ENCODE results near the gene VAV3. TPM values are rescaled to one million over a fixed set of nuclear protein-coding genes. Genes with fewer than 3 reads are reported as not detected.

The VAV3 gene
- total and polyA plus RNA-seq, 2 of the 13 experiments (the other 11 are each of a cell fraction or from before 2014, with no cell fraction given) = 15.9 to 29.8 TPM

DNA sequence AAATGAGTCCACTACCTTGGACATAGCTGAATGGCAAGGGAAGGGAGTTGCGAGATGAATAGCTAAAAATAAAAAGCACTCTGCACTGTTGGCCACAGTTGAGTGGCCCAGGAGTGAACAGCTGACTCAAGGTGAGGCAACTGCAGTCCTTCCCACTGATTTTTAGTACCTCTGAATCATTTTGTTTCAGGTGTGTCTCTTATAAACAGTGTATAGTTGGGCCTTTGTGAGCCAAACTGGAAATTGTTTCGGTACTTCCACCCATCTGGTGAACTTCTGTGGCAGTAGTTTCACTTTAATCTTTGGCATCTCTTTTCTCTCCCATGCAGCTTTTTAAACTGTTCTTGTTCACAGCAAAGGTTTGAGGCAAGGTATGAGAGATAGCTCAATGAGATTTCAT lies 122.7 kb downstream of the VAV3 start:
- no peak for FAIRE-seq
- no peaks in the 10 kb centered on the region for H3K79me2 ChIP-seq (ENCODE audit: insufficient read depth, low read length)
- H3K36me3 ChIP-seq (replicated peaks in 1 of 2; ENCODE audit: control insufficient read depth in 1 of 2, insufficient read depth in 2 of 2, low read length in 2 of 2) = no peaks in the 10 kb centered on the region
- in situ Hi-C loops (cut with HindIII; ENCODE audit: extremely low pct_ligation_motif_present, low pct_unique_long_range_greater_than_20kb) = no loop called here
- DNase-seq (ENCODE audit: low spot score) = no peak
- CTCF ChIA-PET (ENCODE audit: low intra/inter-chr PET ratio, low total read pairs) = no interaction called here
- no peak overlapping the region for H2AFZ ChIP-seq (ENCODE audit: low read length)
- no peak for ATAC-seq
- POLR2A ChIA-PET = no interaction called here
- BruUV-seq (replicated peaks) = no TSS peak
- H3K9ac ChIP-seq (ENCODE audit: insufficient read depth, low read depth, low read length) = no peak overlapping the region
- no peak overlapping the region for H3K4me2 ChIP-seq (ENCODE audit: low read depth, low read length)
- H3K27ac ChIP-seq (ENCODE audit: extremely low read length, insufficient read depth, low read length) = no peak overlapping the region
- intact Hi-C loops (cut with micrococcal nuclease; ENCODE audit: unreplicated experiment) = no loop called here
- no peaks in the 10 kb centered on the region for H3K27me3 ChIP-seq (ENCODE audit: control insufficient read depth in 1 of 2, insufficient read depth in 2 of 2, low read length in 2 of 2)
- no peak for TF ChIP-seq ZNF775 (CRISPR knock-in tag; IDR thresholded peaks at IDR 0.05; ENCODE audit: borderline replicate concordance)
- no peak for TF ChIP-seq ZNF253 (CRISPR knock-in tag; IDR thresholded peaks at IDR 0.05; ENCODE audit: borderline replicate concordance)
- TF ChIP-seq RAD21 (CRISPR knock-in tag; IDR thresholded peaks at IDR 0.05) = no peak
- TF ChIP-seq, protein P1, sequence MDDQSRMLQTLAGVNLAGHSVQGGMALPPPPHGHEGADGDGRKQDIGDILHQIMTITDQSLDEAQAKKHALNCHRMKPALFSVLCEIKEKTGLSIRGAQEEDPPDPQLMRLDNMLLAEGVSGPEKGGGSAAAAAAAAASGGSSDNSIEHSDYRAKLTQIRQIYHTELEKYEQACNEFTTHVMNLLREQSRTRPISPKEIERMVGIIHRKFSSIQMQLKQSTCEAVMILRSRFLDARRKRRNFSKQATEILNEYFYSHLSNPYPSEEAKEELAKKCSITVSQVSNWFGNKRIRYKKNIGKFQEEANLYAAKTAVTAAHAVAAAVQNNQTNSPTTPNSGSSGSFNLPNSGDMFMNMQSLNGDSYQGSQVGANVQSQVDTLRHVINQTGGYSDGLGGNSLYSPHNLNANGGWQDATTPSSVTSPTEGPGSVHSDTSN (CRISPR knock-in tag; IDR thresholded peaks at IDR 0.05; ENCODE audit: borderline replicate concordance) = no peak
- TF ChIP-seq, protein P2, sequence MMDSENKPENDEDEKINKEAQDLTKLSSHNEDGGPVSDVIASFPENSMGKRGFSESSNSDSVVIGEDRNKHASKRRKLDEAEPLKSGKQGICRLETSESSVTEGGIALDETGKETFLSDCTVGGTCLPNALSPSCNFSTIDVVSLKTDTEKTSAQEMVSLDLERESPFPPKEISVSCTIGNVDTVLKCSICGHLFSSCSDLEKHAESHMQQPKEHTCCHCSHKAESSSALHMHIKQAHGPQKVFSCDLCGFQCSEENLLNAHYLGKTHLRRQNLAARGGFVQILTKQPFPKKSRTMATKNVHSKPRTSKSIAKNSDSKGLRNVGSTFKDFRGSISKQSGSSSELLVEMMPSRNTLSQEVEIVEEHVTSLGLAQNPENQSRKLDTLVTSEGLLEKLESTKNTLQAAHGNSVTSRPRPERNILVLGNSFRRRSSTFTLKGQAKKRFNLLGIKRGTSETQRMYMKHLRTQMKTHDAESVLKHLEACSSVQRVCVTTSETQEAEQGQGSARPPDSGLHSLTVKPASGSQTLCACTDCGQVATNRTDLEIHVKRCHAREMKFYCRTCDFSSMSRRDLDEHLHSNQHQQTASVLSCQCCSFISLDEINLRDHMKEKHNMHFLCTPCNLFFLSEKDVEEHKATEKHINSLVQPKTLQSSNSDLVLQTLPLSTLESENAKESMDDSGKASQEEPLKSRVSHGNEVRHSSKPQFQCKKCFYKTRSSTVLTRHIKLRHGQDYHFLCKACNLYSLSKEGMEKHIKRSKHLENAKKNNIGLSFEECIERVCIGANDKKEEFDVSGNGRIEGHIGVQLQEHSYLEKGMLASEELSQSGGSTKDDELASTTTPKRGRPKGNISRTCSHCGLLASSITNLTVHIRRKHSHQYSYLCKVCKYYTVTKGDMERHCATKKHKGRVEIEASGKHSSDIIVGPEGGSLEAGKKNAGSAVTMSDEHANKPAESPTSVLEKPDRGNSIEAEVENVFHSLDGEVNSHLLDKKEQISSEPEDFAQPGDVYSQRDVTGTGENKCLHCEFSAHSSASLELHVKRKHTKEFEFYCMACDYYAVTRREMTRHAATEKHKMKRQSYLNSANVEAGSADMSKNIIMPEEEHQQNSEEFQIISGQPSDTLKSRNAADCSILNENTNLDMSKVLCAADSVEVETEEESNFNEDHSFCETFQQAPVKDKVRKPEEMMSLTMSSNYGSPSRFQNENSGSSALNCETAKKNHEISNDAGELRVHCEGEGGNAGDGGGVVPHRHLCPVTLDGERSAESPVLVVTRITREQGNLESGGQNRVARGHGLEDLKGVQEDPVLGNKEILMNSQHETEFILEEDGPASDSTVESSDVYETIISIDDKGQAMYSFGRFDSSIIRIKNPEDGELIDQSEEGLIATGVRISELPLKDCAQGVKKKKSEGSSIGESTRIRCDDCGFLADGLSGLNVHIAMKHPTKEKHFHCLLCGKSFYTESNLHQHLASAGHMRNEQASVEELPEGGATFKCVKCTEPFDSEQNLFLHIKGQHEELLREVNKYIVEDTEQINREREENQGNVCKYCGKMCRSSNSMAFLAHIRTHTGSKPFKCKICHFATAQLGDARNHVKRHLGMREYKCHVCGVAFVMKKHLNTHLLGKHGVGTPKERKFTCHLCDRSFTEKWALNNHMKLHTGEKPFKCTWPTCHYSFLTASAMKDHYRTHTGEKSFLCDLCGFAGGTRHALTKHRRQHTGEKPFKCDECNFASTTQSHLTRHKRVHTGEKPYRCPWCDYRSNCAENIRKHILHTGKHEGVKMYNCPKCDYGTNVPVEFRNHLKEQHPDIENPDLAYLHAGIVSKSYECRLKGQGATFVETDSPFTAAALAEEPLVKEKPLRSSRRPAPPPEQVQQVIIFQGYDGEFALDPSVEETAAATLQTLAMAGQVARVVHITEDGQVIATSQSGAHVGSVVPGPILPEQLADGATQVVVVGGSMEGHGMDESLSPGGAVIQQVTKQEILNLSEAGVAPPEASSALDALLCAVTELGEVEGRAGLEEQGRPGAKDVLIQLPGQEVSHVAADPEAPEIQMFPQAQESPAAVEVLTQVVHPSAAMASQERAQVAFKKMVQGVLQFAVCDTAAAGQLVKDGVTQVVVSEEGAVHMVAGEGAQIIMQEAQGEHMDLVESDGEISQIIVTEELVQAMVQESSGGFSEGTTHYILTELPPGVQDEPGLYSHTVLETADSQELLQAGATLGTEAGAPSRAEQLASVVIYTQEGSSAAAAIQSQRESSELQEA (CRISPR knock-in tag; IDR thresholded peaks at IDR 0.05; ENCODE audit: not compliant biosample characterization) = no peak
- TF ChIP-seq, protein P3, sequence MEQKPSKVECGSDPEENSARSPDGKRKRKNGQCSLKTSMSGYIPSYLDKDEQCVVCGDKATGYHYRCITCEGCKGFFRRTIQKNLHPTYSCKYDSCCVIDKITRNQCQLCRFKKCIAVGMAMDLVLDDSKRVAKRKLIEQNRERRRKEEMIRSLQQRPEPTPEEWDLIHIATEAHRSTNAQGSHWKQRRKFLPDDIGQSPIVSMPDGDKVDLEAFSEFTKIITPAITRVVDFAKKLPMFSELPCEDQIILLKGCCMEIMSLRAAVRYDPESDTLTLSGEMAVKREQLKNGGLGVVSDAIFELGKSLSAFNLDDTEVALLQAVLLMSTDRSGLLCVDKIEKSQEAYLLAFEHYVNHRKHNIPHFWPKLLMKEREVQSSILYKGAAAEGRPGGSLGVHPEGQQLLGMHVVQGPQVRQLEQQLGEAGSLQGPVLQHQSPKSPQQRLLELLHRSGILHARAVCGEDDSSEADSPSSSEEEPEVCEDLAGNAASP (CRISPR knock-in tag; IDR thresholded peaks at IDR 0.05; ENCODE audit: borderline replicate concordance) = no peak
- H3K4me1 ChIP-seq (ENCODE audit: insufficient read depth, low read length) = no peaks in the 10 kb centered on the region
- H3K9me3 ChIP-seq (ENCODE audit: low read length) = no peaks in the 10 kb centered on the region
- H4K20me1 ChIP-seq (ENCODE audit: insufficient read depth, low read length) = no peaks in the 10 kb centered on the region
- H3K4me3 ChIP-seq (replicated peaks in 1 of 3; ENCODE audit: insufficient read depth in 1 of 3, low read depth in 2 of 3, low read length in 3 of 3) = no peak overlapping the region
- WGBS (ENCODE audit: low lambda C conversion rate) = 30% methylated on average over 2 of the region's 2 CpGs
